ENCODE results near the gene MED16.
"Not testable (repeated sequence)": the region's sequence is repeated elsewhere in the genome, so short reads cannot be mapped to it uniquely, and the experiment has no call there.

MED16 gene

DNA sequence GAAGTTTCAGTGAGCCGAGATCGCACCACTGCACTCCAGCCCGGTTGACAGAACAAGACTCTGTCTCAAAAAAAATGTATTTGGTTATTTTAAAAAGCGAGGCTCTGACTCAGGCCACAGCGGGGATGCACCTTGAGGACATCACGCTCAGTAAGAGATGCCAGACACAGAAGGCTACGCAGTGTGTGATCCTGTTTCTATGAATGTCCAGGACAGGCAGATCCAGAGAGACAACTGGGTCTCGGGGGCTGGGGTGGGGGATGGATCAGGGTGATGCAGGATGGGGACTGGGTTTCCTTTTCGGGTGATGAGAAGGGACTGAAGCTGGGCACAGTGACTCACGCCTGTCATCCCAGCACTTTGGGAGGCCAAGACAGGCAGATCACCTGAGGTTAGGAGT lies 5.4 kb downstream of the MED16 start:
- no peak for DNase-seq

- no peak for DNase-seq
These were observed 5.9 kb downstream of the MED16 start for GRCh38 chr19:887072-887471.

DNA sequence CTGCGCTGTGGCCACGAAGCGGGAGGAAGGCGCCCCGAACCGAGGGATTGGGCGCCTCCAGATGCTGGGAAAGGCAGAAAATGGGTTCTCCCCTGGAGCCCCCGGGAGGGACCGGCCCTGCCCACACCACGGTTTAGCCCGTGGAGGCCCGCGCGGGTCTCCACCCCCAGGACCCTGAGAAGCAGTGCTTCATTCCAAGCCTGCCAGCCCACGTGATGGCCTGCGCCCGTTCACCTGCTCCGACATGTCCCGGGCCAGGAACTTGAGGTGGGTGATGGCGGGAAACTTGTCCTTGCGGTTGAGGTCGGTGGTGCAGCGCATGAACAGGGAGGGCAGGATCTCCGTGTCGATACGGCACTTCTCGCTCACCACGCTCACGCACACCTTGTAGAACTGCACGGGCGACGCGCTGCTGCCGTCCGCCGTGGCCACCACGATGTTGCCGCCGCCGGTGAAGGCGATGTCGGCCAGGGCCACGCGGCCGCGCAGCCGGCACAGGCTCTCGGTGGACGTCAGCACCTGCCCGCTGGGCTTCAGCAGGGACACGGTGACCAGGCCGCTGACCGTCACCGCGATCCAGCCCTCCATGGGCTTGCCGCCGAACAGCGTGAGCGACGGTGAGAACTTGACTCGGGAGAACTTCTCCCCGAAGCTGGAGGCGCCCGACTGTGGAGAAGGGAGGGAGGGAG lies 7.3 kb downstream of the MED16 start:
- no peak for DNase-seq

GRCh38 chr19:884420-885211 lies 8.4 kb downstream of the MED16 start:
- DNase-seq, result no peak

DNA sequence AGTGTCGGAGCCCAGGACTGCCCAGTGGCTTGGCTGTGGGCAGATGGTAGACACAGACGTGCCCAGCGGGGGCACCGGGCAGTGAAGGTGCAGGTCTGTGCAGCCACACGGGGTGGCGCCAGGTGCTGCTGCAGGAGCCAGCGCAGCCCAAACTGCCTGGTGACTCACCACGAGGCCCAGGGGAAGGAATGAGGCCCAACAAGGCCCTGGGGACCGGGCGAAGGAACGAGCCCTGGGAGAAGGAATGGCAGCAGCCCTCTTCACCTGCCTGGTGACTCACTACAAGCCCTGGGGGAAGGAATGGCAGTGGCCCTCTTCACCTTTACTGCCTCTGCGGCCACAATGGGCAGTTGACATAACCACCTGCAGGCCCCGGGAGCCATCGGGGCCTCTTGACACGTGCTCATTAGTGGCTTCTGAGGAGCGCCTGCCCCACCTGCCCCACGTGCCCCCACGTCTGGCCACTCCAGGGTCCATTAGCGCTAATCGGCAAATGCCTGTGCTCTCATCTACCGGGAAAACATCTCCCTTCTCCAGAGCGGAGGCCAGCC lies 9.3 kb downstream of the MED16 start:
- peak; percentile 29 for DNase-seq

DNA sequence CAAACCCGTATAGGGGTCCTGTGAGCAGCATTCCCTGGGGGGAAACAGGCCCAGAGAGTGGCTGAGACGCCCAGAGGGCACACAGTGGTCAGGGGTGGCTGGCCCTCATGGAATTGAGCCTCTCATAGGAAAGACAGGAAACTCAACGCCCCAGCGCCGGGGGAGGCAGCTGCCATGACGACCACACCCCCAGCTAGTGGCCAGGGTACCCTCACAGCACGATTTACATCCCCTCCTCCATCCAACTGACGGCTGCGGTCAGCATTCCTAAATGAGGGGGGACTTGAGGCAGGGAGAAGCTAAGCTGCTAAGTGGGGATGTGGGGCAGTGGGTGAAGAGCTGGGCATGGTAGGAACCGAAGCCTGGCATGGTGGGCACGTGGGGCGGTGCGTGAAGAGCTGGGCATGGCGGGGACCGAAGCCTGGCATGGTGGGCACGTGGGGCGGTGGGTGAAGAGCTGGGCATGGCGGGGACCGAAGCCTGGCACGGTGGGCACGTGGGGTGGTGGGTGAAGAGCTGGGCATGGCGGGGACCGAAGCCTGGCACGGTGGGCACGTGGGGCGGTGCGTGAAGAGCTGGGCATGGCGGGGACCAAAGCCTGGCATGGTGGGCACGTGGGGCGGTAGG lies 10.0 kb downstream of the MED16 start:
- DNase-seq, result no peak

- DNase-seq, result no peak
These were observed 11.5 kb downstream of the MED16 start for GRCh38 chr19:881385-882071.

DNA sequence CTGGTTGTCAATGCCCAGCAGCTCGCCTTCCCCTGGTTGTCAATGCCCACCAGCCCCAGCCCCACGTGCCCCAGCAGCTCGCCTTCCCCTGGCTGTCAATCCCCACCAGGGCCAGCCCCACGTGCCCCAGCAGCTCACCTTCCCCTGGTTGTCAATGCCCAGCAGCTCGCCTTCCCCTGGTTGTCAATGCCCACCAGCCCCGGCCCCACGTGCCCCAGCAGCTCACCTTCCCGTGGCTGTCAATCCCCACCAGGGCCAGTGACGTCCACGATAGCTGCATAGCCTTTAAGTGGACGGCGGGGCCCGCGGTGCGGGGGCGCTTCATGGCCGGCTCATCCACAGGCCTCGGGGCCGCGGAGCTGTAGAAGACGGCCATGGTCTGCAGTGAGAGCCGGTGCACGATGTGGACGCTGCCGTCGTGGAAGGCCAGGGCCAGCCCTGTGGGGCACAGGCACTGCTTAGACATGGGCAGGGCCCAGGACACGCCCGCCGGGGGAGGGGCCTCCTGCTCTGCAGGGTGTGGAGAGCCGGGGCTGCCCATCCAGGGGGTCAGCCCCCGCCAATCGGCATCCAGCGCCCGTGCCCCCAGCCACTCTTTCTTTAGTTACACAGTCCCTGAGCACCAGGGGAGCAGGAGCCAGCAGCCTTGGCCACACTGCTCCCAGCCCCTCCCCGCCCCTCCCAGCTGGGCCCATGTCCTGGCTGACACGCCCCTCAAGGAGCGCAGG lies 13.1 kb downstream of the MED16 start:
- no peak for DNase-seq

GRCh38 chr19:878751-879561 lies 14.0 kb downstream of the MED16 start:
- DNase-seq, result not testable (repeated sequence)

DNA sequence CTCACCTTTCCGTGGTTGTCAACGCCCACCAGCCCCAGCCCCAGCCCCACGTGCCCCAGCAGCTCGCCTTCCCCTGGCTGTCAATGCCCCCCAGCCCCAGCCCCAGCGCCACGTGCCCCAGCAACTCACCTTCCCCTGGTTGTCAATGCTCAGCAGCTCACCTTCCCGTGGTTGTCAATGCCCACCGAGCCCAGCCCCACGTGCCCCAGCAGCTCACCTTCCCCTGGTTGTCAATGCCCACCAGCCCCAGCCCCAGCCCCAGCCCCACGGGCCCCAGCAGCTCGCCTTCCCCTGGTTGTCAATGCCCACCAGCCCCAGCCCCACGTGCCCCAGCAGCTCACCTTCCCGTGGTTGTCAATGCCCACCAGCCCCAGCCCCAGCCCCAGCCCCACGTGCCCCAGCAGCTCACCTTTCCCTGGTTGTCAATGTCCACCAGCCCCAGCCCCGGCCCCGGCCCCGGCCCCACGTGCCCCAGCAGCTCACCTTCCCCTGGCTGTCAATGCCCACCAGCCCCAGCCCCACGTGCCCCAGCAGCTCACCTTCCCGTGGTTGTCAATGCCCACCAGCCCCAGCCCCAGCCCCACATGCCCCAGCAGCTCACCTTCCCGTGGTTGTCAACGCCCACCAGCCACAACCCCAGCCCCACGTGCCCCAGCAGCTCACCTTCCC lies 14.9 kb downstream of the MED16 start:
- not testable (repeated sequence) for DNase-seq

GRCh38 chr19:876780-877314 lies 16.1 kb downstream of the MED16 start:
- DNase-seq, result no peak

DNA sequence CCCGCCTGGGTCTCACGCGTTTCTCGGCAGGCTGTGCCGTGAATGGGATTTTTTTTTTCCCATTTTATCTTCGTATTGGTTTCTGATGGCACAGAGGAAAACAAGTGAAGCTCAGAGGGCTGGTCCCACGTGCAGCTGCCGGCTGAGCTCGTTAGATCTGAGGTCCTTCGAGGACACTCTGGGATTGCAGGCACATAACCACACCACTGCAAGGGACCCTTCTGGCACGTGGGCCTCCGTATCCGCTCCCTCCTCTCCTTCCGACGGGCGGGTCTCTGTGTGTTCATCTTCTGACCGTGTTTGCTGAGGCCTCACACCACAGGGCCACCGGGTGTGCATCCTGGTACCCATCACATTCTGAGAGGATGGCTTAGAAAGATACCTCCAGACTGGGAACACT lies 16.9 kb downstream of the MED16 start:
- DNase-seq, result no peak

DNA sequence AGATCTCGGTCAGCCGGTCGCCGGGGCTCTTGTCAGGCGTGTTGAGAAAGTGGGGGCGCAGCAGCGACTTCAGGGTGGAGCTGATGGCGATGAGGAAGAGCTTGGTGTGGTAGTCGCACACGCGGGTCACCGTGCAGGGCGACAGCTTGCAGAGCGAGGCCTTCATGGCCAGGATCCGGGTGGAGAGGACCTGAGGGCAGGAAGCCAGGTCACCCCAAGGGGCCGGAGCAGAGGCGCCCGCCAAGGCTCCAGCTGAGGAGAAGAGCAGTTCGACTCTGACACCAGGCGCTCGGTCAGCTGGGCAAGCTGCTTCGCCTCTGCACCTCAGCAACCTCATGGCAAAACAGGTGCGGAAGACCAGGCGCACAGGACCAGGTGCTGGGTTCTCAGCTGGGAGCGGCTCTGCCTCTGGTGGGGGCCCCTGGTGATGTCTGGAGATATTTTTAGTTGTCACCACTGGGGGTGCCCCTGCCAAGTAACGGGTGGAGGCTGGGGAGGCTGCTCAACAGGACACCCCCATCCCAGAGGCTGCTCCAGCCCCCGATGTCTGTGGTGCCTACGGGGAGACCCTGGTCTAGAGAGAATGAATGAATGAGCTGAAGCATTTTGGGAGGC lies 17.6 kb downstream of the MED16 start:
- DNase-seq, result no peak

GRCh38 chr19:873561-874041 lies 19.4 kb downstream of the MED16 start:
- DNase-seq, result no peak

DNA sequence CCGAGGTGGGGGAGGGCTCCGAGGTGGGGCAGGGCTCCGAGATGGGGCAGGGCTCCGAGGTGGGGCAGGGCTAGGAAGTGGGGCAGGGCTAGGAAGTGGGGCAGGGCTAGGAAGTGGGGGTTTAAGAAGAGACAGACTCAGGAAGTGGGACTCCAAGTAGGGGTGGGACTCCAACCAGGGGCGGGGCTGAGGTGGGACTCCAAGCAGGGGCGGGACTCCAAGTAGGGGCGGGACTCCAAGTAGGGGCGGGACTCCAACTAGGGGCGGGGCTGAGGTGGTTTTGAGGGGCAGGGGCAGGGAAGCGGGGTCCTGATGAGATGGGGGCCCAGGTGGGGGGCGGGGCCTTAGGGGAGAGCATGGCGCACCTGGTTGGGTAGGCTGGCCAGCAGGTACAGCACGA lies 19.9 kb downstream of the MED16 start:
- DNase-seq, result no peak

DNA sequence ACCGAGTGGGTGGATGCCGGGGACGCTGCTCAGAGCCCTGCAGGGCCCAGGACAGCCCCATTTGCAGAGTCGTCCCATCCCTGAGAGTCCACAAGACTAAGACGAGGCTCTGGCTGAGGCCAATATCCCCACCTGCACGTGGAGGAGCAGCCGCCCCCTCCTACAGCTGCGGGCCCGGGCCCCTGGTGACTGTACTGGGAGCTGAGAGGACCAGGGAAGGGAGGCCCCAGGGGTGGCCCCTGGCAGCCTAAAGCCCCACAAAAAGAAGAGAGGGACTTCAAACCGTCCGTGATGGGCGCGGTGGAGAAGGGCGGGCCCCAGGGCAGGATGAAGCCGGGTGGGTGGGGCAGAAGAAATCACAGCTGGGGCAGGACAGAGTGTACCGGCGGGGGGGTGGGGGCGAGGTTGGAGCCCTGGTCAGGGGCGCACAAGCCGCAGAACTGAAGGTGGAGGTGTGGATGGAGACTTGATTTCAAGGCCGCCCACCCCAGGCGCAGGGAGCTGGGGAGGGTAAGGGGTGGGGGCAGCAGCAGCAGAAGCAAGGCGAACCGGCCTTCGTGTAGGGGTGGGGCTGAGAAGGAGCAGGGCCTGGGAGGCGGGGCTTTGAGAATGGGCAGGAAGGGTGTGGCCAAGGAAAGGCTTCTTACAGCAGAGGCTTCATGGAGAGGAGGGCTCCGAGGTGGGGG lies 20.6 kb downstream of the MED16 start:
- peak; percentile 22 for DNase-seq

GRCh38 chr19:871446-872265 lies 21.3 kb downstream of the MED16 start:
- DNase-seq, result no peak

DNA sequence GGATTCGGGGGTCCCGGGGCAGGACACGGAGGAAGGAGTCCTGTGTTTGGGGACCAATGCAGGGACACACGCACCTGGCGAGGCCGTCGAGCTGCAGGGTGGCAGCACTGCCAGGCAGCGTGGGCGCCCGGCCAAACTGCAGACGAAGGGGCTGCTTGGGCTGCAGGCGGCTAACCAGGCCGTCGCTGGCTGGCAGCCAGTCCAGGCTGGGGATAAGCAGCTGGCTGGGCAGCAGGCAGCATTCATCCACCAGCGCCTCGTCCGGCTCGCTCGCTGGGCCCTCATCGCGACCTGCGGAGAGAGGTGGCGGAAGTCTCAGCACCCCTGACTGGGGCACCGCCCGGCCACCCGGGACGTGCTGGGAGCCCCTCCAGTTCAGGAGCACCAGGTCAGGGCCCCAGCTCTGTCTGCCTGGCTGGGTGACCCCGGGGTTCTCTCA lies 22.0 kb downstream of the MED16 start:
- DNase-seq, result peak; percentile 16
